Effector memory CD8-positive, alpha-beta T cell (primary cell): ENCODE data around the gene SAMD1.

ENCODE experiments used
- ATAC-seq: fragments of 150-1000 bp; cut with Tn5 transposase; replicated peaks from 2 replicates; pipeline ENCODE4 v1.10.0; 2021; ENCODE audit warnings: mild to moderate bottlenecking, moderate library complexity
- DNase-seq, 3 experiments: peaks; one replicate each; pipeline ENCODE4 v3.0.0; 2021
- H3K27ac Mint-ChIP-seq, 2 donors: one replicate each; pipeline ENCODE4 v1.8.0; 2022; ENCODE audit warnings: mild to moderate bottlenecking in 2 of 2, mixed read lengths in 2 of 2, moderate library complexity in 2 of 2
- H3K27me3 Mint-ChIP-seq, 2 donors: one replicate each; pipeline ENCODE4 v1.8.0; 2022; ENCODE audit warnings: mixed read lengths in 2 of 2
- H3K36me3 Mint-ChIP-seq: one replicate; pipeline ENCODE4 v1.8.0; 2022; ENCODE audit warnings: mild to moderate bottlenecking, moderate library complexity, mixed read lengths; ENCODE audit not compliant: insufficient read depth
- H3K4me1 Mint-ChIP-seq, 2 donors: one replicate each; pipeline ENCODE4 v1.8.0; 2022; ENCODE audit warnings: low read depth in 2 of 2, mixed read lengths in 2 of 2
- H3K4me3 Mint-ChIP-seq, 2 donors: one replicate each; pipeline ENCODE4 v1.8.0; 2022; ENCODE audit warnings: mild to moderate bottlenecking in 2 of 2, mixed read lengths in 2 of 2, moderate library complexity in 2 of 2
- H3K9me3 Mint-ChIP-seq, 2 donors: one replicate each; pipeline ENCODE4 v1.8.0; 2022; ENCODE audit warnings: mixed read lengths in 2 of 2

Gene SAMD1

DNA sequence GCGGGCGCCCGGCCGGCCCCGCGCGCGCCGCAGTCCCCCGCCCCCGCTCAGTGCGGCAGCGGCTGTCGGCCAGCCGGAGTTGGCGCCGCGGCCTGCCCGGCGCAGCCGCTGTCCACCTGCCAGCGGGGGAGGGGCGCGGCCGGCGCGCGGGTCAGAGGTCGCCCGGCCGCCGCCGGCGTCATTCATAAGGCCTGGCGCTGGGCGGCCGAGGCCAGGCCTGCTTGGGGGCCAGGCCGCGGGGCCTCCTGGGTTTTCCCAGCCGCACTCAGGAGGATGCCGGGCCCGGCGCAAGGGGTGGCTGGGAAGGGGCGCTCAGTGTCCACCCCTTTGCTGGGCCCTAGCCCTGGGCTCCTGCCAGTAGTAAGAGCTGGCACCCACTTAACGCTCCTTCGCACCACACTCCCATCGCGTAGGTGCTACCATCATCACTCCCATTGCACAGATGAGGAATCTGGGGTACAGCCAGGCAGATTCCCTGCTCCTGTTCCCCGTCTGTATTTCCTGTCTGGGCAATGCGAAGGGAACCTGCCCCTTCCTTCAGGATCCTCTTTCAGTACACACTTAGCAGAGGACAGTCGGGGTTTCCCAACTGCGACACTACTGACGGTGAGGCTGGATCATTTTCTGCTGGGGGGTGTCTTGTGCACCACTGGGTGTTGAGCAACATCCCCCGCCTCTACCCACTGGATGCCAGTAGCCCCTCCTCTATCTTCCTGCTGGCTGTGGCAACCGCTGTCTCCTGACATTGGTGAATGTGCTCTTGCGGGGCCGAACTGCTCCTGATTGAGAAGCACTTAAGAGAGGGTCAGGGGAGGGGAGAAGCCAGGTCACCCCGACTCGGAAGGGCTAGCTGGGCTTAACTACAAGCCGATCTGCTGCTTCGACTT, 27.9 kb upstream of the SAMD1 start:
- ATAC-seq (peak; percentile 26), DNase-seq (peak; percentile 30 to 55 (median 53))
- Mint-ChIP-seq H3K27ac (peak overlapping the region; percentile 91 to 95), H3K27me3 (no peaks in the 10 kb centered on the region), H3K36me3 (peaks cover 26% of the 10 kb centered on the region), H3K4me1 (peaks cover 24 to 25% of the 10 kb centered on the region in 2 donors), H3K4me3 (peak overlapping the region; percentile 80 to 90), H3K9me3 (no peaks in the 10 kb centered on the region)

- Mint-ChIP-seq H3K4me3 (peak within 1 kb of the TSS; percentile 93 to 96), H3K4me1 (peaks cover 24 to 28% of the 10 kb centered on the region in 2 donors), H3K36me3 (peaks cover 26% of the 10 kb centered on the region), H3K27ac (peak within 1 kb of the TSS; percentile 91 to 95), H3K9me3 (no peaks in the 10 kb centered on the region), H3K27me3 (no peaks in the 10 kb centered on the region)
- ATAC-seq: peak; percentile 89
- DNase-seq: peak; percentile 95 to 98 (median 97)
These were observed 27.2 kb upstream of the SAMD1 start, which contains the start of gene PRKACA for GRCh38 chr19:14117668-14118164. PRKACA (minus strand) TSS chr19:14117762; CDS start chr19:14117547, 215 bp downstream.

DNA sequence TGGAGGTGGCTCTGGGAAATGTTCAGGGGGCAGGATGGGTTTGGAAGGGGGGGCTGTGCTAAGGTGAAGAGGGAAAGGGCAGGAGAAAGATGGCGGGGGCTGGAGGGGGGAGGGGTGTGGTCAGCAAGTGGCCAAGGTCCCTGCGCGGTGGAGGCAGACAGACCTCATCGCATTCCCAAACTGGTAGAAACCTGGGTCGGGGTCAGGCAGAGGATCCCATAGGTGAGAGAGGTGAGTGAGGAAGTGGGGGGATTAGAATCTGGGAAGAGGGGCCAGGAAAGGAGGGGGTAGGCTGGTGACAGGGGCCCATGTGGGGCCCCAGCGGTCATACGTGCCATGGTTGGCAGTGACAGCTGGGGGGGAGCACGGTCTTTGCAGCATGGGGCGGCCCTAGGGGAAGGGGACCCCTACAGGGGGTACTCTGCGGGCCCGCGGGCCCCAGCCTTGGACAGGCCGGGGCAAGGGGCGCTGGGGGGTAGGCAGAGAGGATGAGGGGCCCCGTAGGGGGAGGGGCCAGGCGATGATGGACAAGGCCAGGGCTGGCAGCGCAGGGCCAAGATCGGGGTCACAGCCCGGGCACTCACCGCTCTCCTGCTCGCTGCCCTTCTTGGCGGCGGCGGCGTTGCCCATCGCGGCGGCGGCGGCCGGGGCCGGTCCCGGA, 26.5 kb upstream of the SAMD1 start:
- Mint-ChIP-seq H3K27ac (peak overlapping the region; percentile 87 to 90), H3K27me3 (no peaks in the 10 kb centered on the region), H3K36me3 (peaks cover 26% of the 10 kb centered on the region), H3K4me3 (peak overlapping the region; percentile 93 to 96), H3K9me3 (no peaks in the 10 kb centered on the region), H3K4me1 (peaks cover 24 to 28% of the 10 kb centered on the region in 2 donors)
- DNase-seq (peak; percentile 9 to 17 (median 15)), ATAC-seq (no peak)

DNA sequence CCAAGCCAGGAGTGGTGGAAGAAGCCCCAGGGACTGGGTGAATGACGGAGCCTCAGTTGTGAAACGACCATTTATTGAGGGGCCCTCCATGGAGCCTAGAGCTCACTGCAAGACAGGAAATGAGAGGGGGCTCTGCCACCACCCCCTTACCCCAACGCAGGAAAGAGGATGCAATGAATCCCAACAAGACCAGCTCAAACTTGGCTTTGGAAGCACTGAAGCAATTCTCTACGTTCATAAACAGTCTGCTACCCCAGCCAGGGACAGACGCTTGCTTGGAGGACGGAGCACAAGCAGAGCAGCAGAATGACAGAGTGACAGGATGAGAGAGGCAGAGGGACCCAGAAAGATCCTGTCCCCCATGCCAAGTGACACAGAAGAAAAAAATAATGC, 26.0 kb upstream of the SAMD1 start:
- Mint-ChIP-seq H3K27me3 (no peaks in the 10 kb centered on the region), H3K4me1 (peaks cover 24 to 28% of the 10 kb centered on the region in 2 donors), H3K4me3 (peak overlapping the region; percentile 93 to 96), H3K36me3 (peaks cover 26% of the 10 kb centered on the region), H3K9me3 (no peaks in the 10 kb centered on the region), H3K27ac (peak overlapping the region; percentile 87 to 90)
- no peak for DNase-seq
- ATAC-seq: no peak

DNA sequence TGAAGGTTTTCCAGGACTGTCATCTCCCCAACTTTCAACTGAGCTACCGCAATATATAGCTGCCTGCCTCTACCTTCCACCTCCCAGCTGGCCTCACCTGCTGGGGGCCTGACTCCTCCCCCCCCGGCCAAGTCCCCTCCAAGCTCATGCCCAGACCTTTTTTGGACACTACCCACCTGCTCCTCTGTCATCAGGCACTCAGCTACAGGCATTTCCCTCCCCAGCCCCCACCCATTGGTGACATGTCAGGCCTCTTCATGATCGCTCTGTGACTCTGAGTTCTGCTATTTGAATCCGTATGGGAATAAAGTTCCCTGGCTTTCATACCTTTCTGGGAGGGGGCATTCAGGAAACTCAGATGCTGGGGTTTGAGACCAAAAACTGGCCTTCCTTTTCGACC, 25.2 kb upstream of the SAMD1 start:
- Mint-ChIP-seq H3K4me1 (peaks cover 24 to 28% of the 10 kb centered on the region in 2 donors), H3K4me3 (peak overlapping the region; percentile 93 to 96), H3K27ac (peak overlapping the region in 1 of 2 donors; percentile 87), H3K36me3 (peaks cover 25% of the 10 kb centered on the region), H3K9me3 (no peaks in the 10 kb centered on the region), H3K27me3 (no peaks in the 10 kb centered on the region)
- no peak for DNase-seq
- ATAC-seq: no peak

DNA sequence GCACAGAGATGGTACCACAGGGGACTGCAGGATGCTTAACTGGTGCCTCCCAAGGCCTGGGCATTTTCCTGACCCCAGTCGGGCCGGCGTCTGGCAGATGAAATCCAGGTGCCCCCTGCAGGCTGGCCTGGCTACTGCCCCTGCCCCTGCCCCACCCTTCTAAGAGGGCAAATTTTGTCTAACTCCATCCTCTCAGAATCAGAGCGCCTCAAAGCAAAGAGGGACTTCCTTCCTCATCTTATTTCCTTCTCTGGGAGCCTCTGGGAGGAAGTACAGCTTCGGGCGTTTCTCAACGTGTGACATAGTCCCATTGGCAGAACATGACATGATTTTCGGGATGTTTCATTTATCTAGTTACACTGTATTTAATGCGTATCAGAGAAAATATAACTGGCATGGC, 24.3 kb upstream of the SAMD1 start:
- H3K9me3 Mint-ChIP-seq: no peaks in the 10 kb centered on the region
- H3K27me3 Mint-ChIP-seq: no peaks in the 10 kb centered on the region
- H3K4me1 Mint-ChIP-seq: peaks cover 24 to 28% of the 10 kb centered on the region in 2 donors
- H3K27ac Mint-ChIP-seq: no peak overlapping the region
- ATAC-seq (no peak), DNase-seq (peak; percentile 24 to 40 (median 36))
- no peak overlapping the region for H3K4me3 Mint-ChIP-seq
- H3K36me3 Mint-ChIP-seq: peaks cover 28% of the 10 kb centered on the region

DNA sequence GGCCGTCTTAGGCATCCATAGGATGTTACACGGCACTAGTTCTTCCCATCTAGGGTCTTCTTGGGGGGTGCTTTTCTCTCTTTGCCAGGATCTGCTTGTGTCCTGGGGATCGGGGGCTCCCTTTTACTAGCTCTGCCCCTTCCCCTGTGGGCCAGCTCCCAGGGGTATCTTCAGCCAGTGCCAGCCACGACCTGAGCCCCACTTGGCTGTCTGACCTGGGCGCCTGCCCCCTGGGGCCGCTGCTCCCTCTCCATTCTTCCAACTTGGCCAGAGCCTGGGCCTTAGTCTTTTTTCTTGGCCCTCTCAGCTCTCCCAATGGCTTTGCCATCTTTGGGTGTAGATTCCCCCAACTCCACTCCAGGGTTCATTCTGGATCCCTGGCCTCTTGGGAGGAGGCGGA, 23.9 kb upstream of the SAMD1 start:
- peaks cover 24 to 28% of the 10 kb centered on the region in 2 donors for H3K4me1 Mint-ChIP-seq
- no peak overlapping the region for H3K4me3 Mint-ChIP-seq
- ATAC-seq (no peak), DNase-seq (no peak)
- H3K9me3 Mint-ChIP-seq: no peaks in the 10 kb centered on the region
- no peaks in the 10 kb centered on the region for H3K27me3 Mint-ChIP-seq
- H3K27ac Mint-ChIP-seq: no peak overlapping the region
- H3K36me3 Mint-ChIP-seq: peaks cover 28% of the 10 kb centered on the region

DNA sequence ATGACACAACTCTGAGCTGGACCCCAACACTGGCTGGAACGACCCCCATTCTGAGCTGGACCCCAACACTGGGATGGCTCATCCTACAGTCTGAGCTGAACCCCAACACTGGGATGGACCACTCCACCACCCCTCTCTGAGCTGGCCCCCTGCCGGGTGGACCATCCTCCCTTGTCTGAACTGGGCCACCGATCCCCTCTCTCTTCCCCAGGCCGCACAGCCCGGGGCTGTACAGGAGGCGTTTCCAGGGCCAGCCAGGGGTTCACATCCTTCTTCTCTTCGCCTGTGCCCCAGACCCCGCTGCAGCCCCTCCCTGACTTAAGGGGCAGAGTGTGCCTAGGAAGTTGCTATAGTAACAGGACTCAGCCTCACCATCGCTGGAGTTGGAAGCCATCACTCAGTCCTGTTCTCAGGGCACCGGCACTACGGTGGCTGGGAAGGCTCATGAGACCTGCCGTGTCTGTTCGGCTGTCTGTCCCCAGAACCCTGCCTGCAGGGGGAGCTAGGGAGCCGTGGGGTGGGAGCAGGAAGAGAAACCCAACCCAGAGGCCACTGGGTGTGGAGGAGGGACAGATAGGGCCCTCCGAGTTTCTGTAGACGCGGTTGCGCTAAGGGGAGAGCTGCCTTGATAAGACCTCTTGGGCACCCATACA, 23.3 kb upstream of the SAMD1 start:
- ATAC-seq (no peak), DNase-seq (peak; percentile 30 to 36 (median 36))
- H3K27ac Mint-ChIP-seq: no peak overlapping the region
- H3K36me3 Mint-ChIP-seq: peaks cover 28% of the 10 kb centered on the region
- H3K4me1 Mint-ChIP-seq: peaks cover 20 to 24% of the 10 kb centered on the region in 2 donors
- no peaks in the 10 kb centered on the region for H3K27me3 Mint-ChIP-seq
- no peaks in the 10 kb centered on the region for H3K9me3 Mint-ChIP-seq
- no peak overlapping the region for H3K4me3 Mint-ChIP-seq

- no peak for ATAC-seq
- H3K27me3 Mint-ChIP-seq: no peaks in the 10 kb centered on the region
- DNase-seq: no peak
- peak overlapping the region in 1 of 2 donors; percentile 49 for H3K27ac Mint-ChIP-seq
- no peak overlapping the region for H3K4me3 Mint-ChIP-seq
- peaks cover 28% of the 10 kb centered on the region for H3K36me3 Mint-ChIP-seq
- peaks cover 14 to 19% of the 10 kb centered on the region in 2 donors for H3K4me1 Mint-ChIP-seq
- H3K9me3 Mint-ChIP-seq: no peaks in the 10 kb centered on the region
These were observed 22.3 kb upstream of the SAMD1 start for GRCh38 chr19:14112809-14113385.

DNA sequence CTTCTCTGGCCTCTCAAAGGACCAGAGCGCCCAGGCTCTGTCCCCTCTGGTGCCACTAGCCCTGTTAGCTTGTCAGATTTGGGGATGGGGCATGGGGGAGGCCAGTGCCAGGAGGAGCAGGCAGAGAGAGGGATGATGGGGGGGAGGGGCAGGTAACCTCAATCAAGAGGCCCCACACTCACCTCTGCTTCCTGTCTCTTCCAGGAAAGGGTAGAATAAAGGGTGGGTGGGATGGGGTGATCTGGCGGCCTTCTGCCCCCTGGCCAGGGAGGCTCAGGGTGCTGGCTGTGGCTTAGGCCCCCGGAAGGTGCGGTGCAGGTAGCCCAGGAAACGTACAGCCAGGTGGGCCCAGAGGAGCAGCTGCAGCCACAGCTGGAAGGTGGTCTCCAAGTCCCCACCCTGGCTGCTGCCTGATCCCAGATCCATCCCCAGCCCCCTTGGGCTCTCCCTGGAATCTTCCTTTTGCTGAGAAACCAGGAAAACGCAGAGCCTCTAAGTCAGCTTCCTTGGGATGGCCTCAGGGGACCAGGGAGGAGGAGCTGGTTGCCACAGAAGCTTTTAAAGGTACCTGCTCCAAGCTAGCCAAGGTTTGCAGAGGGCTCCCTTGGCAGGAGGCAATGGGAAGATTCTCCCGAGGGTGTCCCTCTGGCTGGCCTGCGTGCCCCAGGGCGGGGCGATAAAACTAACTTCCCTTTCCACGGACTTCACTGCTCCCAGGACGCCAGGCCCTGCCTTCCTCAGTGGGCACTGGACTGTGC, 21.7 kb upstream of the SAMD1 start:
- no peak for DNase-seq
- H3K4me1 Mint-ChIP-seq: peaks cover 14 to 19% of the 10 kb centered on the region in 2 donors
- H3K27ac Mint-ChIP-seq: peak overlapping the region in 1 of 2 donors; percentile 49
- H3K9me3 Mint-ChIP-seq: no peaks in the 10 kb centered on the region
- no peak for ATAC-seq
- no peaks in the 10 kb centered on the region for H3K27me3 Mint-ChIP-seq
- H3K4me3 Mint-ChIP-seq: no peak overlapping the region
- H3K36me3 Mint-ChIP-seq: peaks cover 21% of the 10 kb centered on the region

DNA sequence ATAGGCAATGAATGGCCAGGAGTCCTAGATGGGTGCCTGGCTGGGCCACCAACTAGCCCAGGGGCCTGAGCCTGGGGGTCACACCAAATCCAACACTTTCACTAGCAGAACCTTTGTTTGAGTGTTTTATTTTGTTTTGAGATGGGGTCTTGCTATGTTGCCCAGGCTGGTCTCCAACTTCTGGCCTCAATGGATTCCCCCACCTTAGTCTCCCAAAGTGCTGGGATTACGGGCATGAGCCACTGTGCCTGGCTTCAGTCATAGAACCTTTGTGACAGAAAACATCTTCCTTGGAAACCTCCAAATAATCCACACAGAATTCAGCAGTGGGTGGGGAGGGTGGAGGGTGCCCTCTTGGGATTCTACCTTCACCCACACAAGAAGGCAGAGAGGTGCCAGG, 20.9 kb upstream of the SAMD1 start:
- H3K4me1 Mint-ChIP-seq: peaks cover 9 to 13% of the 10 kb centered on the region in 2 donors
- H3K27me3 Mint-ChIP-seq: no peaks in the 10 kb centered on the region

GRCh38 chr19:14110650-14111049, 20.1 kb upstream of the SAMD1 start:
- H3K9me3 Mint-ChIP-seq: no peaks in the 10 kb centered on the region
- no peak for DNase-seq
- ATAC-seq: no peak
- H3K36me3 Mint-ChIP-seq: peaks cover 25% of the 10 kb centered on the region
- H3K27ac Mint-ChIP-seq: peak overlapping the region in 1 of 2 donors; percentile 38
- no peaks in the 10 kb centered on the region for H3K27me3 Mint-ChIP-seq
- peaks cover 3 to 7% of the 10 kb centered on the region in 2 donors for H3K4me1 Mint-ChIP-seq
- H3K4me3 Mint-ChIP-seq: no peak overlapping the region

More for the DNA sequence above, 20.9 kb upstream of the SAMD1 start:
- ATAC-seq (no peak), DNase-seq (no peak)
- H3K36me3 Mint-ChIP-seq: peaks cover 22% of the 10 kb centered on the region
- H3K4me3 Mint-ChIP-seq: no peak overlapping the region
- H3K9me3 Mint-ChIP-seq: no peaks in the 10 kb centered on the region
- H3K27ac Mint-ChIP-seq: peak overlapping the region in 1 of 2 donors; percentile 31
